ENCODE measurements around the gene BCAR1.
"Not testable (repeated sequence)": the region's sequence is repeated elsewhere in the genome, so short reads cannot be mapped to it uniquely, and the experiment has no call there.

The BCAR1 gene

DNA sequence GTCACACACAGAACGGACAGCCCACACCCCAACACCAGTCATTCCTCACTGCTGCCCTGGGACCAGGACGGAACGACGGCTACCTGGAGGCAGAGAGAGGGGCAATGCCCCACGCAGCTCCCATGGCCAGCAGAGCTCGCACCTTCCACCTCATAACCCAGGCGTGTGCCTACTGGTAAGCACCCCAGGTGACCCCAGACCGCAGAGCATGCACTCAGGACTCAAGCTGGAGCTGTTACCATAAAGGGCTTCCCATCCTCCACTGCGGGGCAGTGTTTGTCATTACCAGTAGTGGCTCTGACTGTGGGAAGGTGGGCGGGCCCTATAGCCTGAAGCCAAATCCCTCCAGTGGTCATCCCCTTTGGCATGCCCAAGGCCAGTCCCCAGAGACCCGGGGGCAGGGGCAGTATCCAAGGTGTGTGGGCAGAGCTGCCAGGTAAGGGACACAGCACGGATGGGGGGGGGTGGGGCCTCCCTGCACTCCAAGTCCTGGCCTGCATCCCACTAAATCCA lies 4.7 kb upstream of the BCAR1 start:
- DNase-seq (ENCODE audit: low read depth, low spot score) = no peak

DNA sequence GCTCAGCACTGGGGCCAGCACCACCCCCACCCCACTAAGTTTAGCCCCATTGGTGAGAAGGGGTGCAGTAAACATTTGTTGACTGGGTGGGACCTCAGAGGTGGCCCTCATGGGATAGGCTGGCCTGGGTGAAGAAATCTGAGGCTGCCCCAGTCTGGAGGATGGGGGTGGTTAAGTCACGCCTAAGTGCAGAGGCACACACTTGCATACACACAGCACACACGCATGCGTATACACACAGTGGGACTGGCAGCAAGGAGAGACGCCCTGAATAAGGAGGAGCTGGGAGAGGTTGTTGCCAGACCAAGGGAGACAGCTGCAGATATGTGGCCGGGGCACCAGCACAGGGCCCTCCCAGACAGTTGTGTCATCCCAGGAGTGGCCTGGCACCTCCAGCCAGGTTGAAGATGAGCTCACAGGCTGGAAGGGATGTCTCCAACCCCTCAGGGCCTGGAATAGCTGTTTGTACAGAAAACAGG lies 3.0 kb upstream of the BCAR1 start:
- no peak for DNase-seq (ENCODE audit: low read depth, low spot score)

DNA sequence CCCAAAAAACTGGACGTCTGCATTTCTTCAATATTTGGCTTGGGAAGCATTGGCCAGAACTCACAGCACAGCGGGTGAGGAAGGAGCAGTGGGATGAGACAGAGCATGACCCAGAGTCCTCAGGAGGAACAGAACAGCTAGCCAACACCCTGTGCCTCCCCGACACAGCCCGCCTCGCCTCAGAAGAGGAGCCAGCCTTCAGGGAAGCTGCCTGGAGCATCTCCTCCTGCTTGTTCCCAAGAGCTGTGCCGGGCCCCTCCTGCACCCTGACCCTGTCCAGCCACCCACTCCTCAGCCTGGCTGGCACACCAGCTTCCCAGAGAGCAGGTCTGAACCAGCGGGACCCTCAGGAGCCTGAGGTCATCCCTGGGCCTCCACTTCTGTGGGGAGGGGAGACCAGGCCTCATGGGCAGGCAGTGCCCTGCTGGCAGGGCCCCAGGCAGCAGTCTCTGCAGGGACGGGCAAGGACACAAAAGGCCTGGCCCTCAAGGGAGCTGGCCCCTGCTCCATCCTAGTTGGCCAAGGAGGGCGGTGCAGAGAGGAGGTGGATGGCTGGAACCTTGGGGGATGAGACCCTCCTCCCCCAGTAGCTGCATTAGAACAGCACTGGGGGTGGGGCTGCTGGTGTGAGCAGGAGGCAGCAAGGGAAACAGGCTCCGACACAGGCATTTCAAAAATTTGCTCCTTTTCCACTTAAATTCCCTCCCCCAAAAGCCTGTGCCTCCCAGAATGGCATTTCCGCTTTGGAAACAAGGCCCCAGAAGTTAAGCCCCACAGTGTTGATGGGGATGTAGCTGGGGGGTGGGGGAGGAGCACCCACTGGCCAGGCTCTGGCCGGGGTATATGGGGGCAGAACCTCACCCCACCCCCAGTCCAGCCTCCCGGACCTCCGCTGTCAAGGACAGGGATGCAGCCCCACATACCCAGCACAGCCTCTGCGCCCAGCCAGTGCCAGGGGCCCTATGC lies 1.8 kb upstream of the BCAR1 start:
- peak; percentile 99 for DNase-seq (ENCODE audit: low read depth, low spot score)

DNA sequence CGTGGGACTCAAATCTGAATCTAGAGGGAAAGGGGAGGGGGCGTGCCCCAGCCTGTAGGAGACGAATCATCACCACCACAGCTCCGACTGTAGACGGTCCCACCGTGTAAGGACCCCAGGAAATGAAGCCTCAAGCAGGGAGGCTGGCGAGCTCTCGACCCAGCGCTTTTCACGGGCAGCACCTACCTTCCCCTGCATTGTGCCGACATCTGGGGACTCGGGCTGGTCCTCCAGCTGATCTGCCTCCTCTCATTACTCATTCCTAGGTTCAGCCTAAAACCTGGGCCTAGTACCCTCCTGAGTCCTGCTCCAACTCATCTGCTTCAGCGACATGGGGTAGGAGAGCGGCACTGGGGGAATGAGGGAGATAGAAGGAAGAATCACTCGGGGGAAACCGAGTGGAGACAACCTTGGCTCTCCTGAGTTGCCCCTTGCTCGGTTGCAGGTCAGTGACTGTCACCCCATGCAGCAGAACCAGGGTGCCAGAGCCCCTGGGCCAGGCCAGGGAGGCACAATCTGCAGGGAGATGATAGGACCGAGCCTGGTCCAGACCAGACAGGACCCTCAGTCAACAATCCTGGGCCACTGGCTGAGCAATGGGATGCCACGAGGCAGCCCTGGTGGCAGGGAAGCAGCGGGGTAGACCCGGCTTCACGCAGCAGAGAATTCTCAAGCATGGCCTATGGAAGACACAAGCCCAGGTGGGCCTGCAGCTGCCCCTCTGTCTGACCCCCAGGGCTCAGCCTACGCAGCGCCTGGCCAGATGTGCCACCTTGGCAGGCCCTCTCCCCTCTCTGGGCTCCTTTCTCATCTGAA lies 833 bp upstream of the BCAR1 start:
- no peak for DNase-seq (ENCODE audit: low read depth, low spot score)

- DNase-seq (ENCODE audit: low read depth, low spot score) = no peak
Measured at GRCh38 chr16:75250809-75251279, 580 bp downstream of the BCAR1 start.

GRCh38 chr16:75250089-75250808 lies 1.2 kb downstream of the BCAR1 start:
- no peak for DNase-seq (ENCODE audit: low read depth, low spot score)

GRCh38 chr16:75249441-75249840 lies 2.0 kb downstream of the BCAR1 start:
- DNase-seq (ENCODE audit: low read depth, low spot score) = no peak

DNA sequence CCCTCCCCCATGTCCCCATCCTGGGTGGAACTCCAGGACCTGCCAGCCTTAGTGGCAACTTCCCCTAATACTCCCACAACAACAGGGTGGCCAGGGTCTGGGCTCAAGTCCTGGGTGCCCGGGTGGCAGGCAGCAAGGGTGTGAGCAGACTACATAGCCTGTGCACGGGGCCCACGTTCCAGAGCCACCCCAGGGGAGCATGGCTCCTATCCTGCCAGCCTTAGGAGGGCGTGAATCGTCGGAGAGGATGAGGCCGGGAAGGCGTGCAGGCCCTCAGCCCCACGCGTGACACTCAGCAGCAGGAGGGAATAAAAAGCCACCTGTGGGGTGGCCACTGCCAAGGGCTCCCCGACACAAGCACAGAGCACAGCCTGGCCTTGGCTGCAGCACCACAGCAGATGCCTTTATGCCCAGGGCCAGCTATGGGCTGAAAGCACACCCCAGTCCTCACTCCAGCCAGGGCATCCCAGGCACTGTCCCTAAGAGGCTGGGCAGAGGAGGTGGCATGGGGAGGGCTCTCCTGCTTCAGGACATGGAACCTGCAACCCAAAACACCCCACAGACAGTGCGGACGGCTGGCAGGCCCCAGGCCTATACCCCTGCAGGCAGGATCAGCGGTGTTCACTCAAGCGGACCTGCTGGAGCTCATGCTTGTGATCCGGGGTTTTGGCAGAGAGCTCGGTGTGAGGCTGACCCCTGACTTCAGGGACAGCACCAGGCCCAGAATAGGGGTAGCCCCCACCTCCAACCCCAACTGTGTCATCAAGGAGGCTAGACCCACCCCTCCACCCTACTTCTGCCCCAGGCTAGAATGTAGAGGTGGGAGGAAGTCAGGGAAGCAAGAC lies 2.7 kb downstream of the BCAR1 start:
- no peak for DNase-seq (ENCODE audit: low read depth, low spot score)

DNA sequence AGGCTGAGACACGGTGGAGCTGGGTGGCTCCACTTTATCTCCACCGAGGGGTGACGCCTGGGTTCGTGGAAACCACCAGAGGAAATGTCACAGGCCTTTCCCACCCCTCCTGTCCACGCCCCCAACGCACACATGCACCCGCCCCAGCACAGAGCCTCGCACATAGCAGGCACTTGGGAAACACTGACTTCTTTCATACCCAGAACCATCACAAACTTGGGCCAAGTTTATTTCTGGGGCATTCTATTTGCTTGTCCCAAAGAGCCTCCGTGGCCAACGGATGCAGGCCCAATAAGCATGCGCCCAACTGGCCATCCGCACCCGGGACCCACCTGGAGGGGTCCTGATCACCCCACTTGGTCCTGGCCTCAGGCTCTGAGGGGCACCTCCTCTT lies 3.3 kb downstream of the BCAR1 start:
- no peak for DNase-seq (ENCODE audit: low read depth, low spot score)

- no peak for DNase-seq (ENCODE audit: low read depth, low spot score)
Measured at GRCh38 chr16:75247249-75247648, 4.2 kb downstream of the BCAR1 start.

GRCh38 chr16:75246504-75247205 lies 4.8 kb downstream of the BCAR1 start:
- no peak for DNase-seq (ENCODE audit: low read depth, low spot score)

DNA sequence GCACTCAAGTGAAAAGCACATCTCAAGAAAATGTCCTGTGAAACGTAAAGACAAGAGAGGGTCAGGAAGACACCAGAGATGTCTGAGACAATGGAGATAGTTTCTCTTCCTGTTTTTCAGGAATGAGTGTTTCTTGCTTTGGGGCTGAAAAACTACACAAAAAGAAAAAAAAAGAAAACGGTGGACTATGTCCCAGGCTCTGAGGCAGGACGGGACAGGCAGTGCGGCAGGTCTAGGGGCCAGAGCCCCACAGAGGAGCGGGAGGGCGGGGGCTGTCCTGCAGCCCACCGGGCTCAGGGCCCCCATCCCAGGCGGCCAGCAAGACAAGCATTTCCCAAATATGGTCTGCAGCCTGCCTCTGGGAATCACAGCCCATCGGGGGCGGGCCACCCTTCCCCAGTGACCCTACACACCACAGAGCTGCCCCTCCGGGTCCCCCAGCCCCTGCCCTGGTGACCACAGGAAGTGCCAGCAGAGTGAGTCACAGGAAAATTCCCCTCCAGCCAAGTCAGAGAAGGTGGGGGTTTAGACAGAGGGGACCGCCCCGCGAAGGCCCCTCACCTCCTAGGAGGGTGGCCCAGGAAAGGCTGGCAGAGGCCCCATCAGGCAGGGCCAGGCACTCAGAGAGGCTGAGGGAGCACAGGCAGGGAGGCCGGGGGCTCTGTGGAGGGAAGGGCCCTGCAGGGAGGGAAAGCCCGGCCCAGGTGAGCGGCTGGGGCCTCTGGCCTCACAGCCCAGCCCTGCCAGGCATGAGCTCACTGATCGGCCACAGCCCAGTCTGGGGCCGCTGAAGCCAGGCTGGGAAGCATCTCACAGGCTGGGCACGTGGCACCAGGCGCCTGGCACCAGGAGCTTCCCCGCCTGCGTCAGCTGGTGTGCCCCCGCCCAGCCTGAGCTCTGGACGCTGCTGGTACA lies 6.3 kb downstream of the BCAR1 start:
- DNase-seq (ENCODE audit: low read depth, low spot score) = no peak

DNA sequence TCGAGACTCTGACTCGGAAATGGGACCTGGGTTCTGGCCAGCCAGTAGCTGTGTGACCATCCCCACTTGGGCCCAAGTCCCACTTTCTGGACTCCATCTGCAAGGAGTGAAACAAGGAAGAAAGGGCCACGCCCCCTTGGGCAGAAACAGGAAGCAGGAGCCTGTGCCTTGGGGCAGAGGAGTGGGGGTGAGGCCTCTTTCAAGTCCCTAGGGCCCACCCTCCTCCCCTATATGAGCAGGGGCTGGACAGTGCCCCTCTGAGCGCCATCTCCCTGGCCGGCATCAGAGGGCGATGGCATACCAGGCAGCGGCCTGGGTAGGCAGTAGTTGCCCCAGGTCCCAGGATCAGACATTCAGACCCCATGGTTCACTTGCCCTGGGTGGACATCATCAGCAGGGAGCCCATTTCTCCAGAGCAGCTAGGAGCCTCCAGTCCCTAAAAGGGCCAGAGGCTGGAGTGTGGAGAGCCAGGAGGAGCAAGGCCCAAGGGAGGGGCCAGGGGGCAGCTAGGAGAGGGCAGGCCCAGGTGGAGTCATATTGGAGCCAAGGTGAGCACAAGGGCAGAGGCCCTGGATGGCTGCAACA lies 7.1 kb downstream of the BCAR1 start:
- no peak for DNase-seq (ENCODE audit: low read depth, low spot score)

DNA sequence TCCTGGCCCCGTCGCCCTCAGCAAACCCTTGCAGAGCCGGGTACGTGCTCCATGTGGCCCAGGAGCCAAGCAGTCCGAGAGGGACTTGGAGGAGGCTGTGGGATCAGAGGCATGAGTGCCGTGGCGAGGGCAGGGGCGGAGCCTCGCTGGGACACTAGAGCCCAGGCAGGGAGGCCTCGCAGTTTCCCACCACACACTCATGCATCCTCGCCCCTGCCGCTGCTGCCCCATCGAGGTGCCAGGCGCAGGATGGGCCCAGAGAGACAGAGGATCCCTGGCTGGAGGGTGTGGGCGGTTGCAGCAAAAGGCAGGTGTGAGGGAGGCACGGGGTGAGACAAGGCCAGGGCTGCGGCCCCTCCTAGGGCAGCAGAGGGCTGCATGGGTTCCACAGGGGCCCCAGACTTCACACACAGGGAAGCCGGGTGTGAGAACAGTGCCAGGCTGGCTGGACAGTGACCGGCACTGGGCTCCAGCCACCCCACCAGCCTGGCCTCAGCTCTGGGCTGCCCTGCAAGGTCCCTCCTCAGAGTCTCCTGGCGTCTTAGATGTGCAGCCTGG lies 7.7 kb downstream of the BCAR1 start:
- DNase-seq (ENCODE audit: low read depth, low spot score) = no peak

- not testable (repeated sequence) for DNase-seq (ENCODE audit: low read depth, low spot score)
Measured at GRCh38 chr16:75242436-75243078, 8.9 kb downstream of the BCAR1 start.

DNA sequence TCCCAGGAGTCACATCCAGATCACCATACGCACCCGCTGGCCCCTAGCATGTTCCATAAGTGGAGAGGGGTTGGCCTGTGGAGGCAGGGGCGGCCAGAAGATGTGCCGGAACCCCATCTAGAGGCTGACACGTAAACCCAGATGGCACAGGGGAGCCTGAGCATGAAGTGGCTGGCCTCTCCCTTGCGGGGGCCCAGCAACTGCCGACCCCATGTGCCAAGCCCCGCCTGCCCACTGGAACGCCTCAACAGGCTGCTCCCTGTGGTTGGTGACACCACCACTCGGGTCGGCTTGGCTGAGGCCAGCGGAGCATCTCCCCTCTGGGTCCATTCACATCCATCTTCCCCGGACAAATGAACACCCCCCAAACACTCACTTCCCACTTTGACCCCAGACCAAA lies 9.5 kb downstream of the BCAR1 start:
- no peak for DNase-seq (ENCODE audit: low read depth, low spot score)

- no peak for DNase-seq (ENCODE audit: low read depth, low spot score)
Measured at GRCh38 chr16:75241412-75241811, 10.0 kb downstream of the BCAR1 start.

- DNase-seq (ENCODE audit: low read depth, low spot score) = not testable (repeated sequence)
Measured at GRCh38 chr16:75240633-75241032, 10.8 kb downstream of the BCAR1 start.
